IMR-90 (cell line): ENCODE data around the gene TGFB3. TPM values are rescaled to one million over a fixed set of nuclear protein-coding genes. Genes with fewer than 3 reads are reported as not detected.

Experiments
- ATAC-seq: fragments of 200-7000 bp; cut with Tn5 transposase; 2 replicates; pipeline ENCODE4 v1.9.1; 2020; ENCODE audit warnings: low read depth, mild to moderate bottlenecking, moderate library complexity
- BruUV-seq: library from RNA; stranded (reverse); fragments of 400-500 nt; replicated peaks from 2 replicates; lab custom pipeline; 2021; lab: Mats Ljungman, UMichigan
- CTCF ChIA-PET: fragments of 300-600 bp; formaldehyde crosslinking; extraction: SDS; loops from one replicate; lab custom pipeline; 2021; ENCODE audit warnings: antibody characterized with exemption; lab: Yijun Ruan, JAX
- POLR2A ChIA-PET: fragments of 300-600 bp; sonication (Branson Sonifier 250); formaldehyde crosslinking; loops from one replicate; lab custom pipeline; 2022; ENCODE audit warnings: antibody characterized with exemption; ENCODE audit not compliant: unreplicated experiment; lab: Charles Lee
- DNase-seq: peaks from one replicate; pipeline ENCODE4 v3.0.0; 2013
- H2AFZ ChIP-seq: replicated peaks from 2 replicates; pipeline ENCODE3; 2013; ENCODE audit warnings: low read length, mild to moderate bottlenecking; ENCODE audit not compliant: poor library complexity
- H2AK5ac ChIP-seq: 2 replicates; pipeline ENCODE4 v1.6.1; 2013; ENCODE audit warnings: low read depth, low read length, inconsistent platforms
- H2AK9ac ChIP-seq: replicated peaks from 2 replicates; pipeline ENCODE3; 2013; ENCODE audit warnings: mild to moderate bottlenecking, low read depth, low read length, moderate library complexity; ENCODE audit not compliant: poor library complexity
- H2BK120ac ChIP-seq: 2 replicates; pipeline ENCODE4 v1.6.1; 2013; ENCODE audit warnings: low read depth, low read length, inconsistent platforms
- H2BK15ac ChIP-seq: 3 replicates; pipeline ENCODE4 v1.6.1; 2013; ENCODE audit warnings: low read depth, low read length, inconsistent platforms
- H2BK20ac ChIP-seq: 2 replicates; pipeline ENCODE4 v1.6.1; 2013; ENCODE audit warnings: low read depth, mild to moderate bottlenecking, inconsistent platforms, low read length, moderate library complexity
- H2BK5ac ChIP-seq: 2 replicates; pipeline ENCODE4 v1.6.1; 2013; ENCODE audit warnings: mild to moderate bottlenecking, low read depth, low read length, inconsistent platforms; ENCODE audit not compliant: poor library complexity, severe bottlenecking
- H3K14ac ChIP-seq: replicated peaks from 2 replicates; pipeline ENCODE4 v1.6.1; 2013; ENCODE audit warnings: low read depth, low read length, inconsistent platforms
- H3K18ac ChIP-seq: 2 replicates; pipeline ENCODE4 v1.6.1; 2013; ENCODE audit warnings: low read depth, low read length, control low read depth
- H3K23ac ChIP-seq: 2 replicates; pipeline ENCODE4 v1.6.1; 2013; ENCODE audit warnings: low read depth, low read length, inconsistent platforms
- H3K27ac ChIP-seq: 2 replicates; pipeline ENCODE4 v1.5.1; 2013; ENCODE audit warnings: mild to moderate bottlenecking, control low read depth, low read length; ENCODE audit not compliant: insufficient read depth
- H3K27me3 ChIP-seq: 2 replicates; pipeline ENCODE4 v1.6.1; 2013; ENCODE audit warnings: low read length; ENCODE audit not compliant: control insufficient read depth, insufficient read depth
- H3K36me3 ChIP-seq: 2 replicates; pipeline ENCODE4 v1.6.1; 2013; ENCODE audit warnings: low read length, mixed read lengths; ENCODE audit not compliant: control insufficient read depth, insufficient read depth
- H3K4ac ChIP-seq: 2 replicates; pipeline ENCODE4 v1.6.1; 2013; ENCODE audit warnings: low read depth, low read length, inconsistent platforms
- H3K4me1 ChIP-seq: 2 replicates; pipeline ENCODE4 v1.6.1; 2013; ENCODE audit warnings: low read length, mixed read lengths; ENCODE audit not compliant: control insufficient read depth, insufficient read depth
- H3K4me2 ChIP-seq: 2 replicates; pipeline ENCODE4 v1.6.1; 2013; ENCODE audit warnings: low read depth, mild to moderate bottlenecking, control low read depth, low read length, moderate library complexity
- H3K4me3 ChIP-seq: 2 replicates; pipeline ENCODE4 v1.5.1; 2013; ENCODE audit warnings: low read depth, mild to moderate bottlenecking, control low read depth, low read length, moderate library complexity; ENCODE audit not compliant: insufficient read depth
- H3K56ac ChIP-seq: 2 replicates; pipeline ENCODE4 v1.6.1; 2013; ENCODE audit warnings: low read length, inconsistent platforms; ENCODE audit not compliant: insufficient read depth; ENCODE audit errors: extremely low read depth
- H3K79me1 ChIP-seq, 2 experiments: 2 replicates each; pipeline ENCODE4 v1.6.1; 2013; ENCODE audit warnings: low read length in 2 of 2, inconsistent platforms in 1 of 2, low read depth in 1 of 2
- H3K9ac ChIP-seq: 2 replicates; pipeline ENCODE4 v1.6.1; 2013; ENCODE audit warnings: low read depth, low read length, control low read depth
- H3K9me1 ChIP-seq: 2 replicates; pipeline ENCODE4 v1.6.1; 2013; ENCODE audit warnings: low read length, inconsistent platforms; ENCODE audit not compliant: insufficient read depth
- H3K9me3 ChIP-seq: 2 replicates; pipeline ENCODE4 v1.6.1; 2013; ENCODE audit warnings: low read length; ENCODE audit not compliant: control insufficient read depth, insufficient read depth
- H4K20me1 ChIP-seq: 2 replicates; pipeline ENCODE4 v1.6.1; 2013; ENCODE audit warnings: low read length, inconsistent platforms; ENCODE audit not compliant: insufficient read depth
- H4K5ac ChIP-seq: 2 replicates; pipeline ENCODE4 v1.6.1; 2013; ENCODE audit warnings: mild to moderate bottlenecking, low read depth, low read length, control low read depth
- H4K8ac ChIP-seq, 2 experiments: 2 replicates each; pipeline ENCODE4 v1.6.1; 2013; ENCODE audit warnings: low read depth in 2 of 2, low read length in 2 of 2, control low read depth in 1 of 2, inconsistent platforms in 1 of 2
- H4K91ac ChIP-seq: 2 replicates; pipeline ENCODE4 v1.6.1; 2013; ENCODE audit warnings: low read depth, low read length, inconsistent platforms; ENCODE audit not compliant: insufficient read depth
- CHD1 ChIP-seq: IDR thresholded peaks from 2 replicates; pipeline ENCODE4 v1.6.1; 2012; ENCODE audit warnings: low read depth, low read length, improper control_type of control experiment
- FOS ChIP-seq: fragments of 150-350 bp; IDR thresholded peaks from 2 replicates; pipeline ENCODE4 v1.6.1; 2016; ENCODE audit warnings: low read depth, low read length
- NFE2L2 ChIP-seq: fragments of 150-350 bp; IDR thresholded peaks from 2 replicates; pipeline ENCODE4 v1.6.1; 2016; ENCODE audit warnings: low read depth, mild to moderate bottlenecking, low read length
- WGBS, 2 experiments: methylation state at CpG; one replicate each; pipeline versions ENCODE4 v1.1.5 to v1.1.7; 2013; ENCODE audit warnings: missing lambda C conversion rate in 2 of 2; ENCODE audit not compliant: insufficient read length in 1 of 2; ENCODE audit errors: extremely low coverage in 2 of 2; 5-methylcytosine and 5-hydroxymethylcytosine counted together
- dilution Hi-C: fragments of 300-500 bp; cut with HindIII; formaldehyde crosslinking; loops from one replicate; pipeline ENCODE4 v1.14.3; 2018; ENCODE audit warnings: low sequenced_read_pairs; ENCODE audit not compliant: unreplicated experiment
- in situ Hi-C: fragments of 300-500 bp; cut with MboI; formaldehyde crosslinking; loops from 3 replicates; pipeline ENCODE4 v1.14.3; 2019; ENCODE audit warnings: low sequenced_read_pairs, inconsistent platforms, mixed read lengths
- intact Hi-C: fragments of 100-400 bp; cut with micrococcal nuclease; formaldehyde crosslinking; loops from 2 replicates; pipeline ENCODE4 v1.10.0; 2022
- polyA plus RNA-seq, 3 experiments: library from polyadenylated mRNA; depleted of rRNA; stranded (reverse); fragments of >200 nt; gene quantifications; 2 replicates each; pipeline ENCODE4 v1.2.3, GENCODE V29; 2012; ENCODE audit warnings: low replicate concordance in 1 of 3
- total RNA-seq: library from RNA; depleted of rRNA; stranded (reverse); fragments of >200 nt; gene quantifications from 2 replicates; pipeline ENCODE4 v1.2.3, GENCODE V29; 2012; rRNA removed
- TF ChIP-seq, protein P1 (sequence below): fragments of 150-350 bp; IDR thresholded peaks from 2 replicates; pipeline ENCODE4 v1.6.1; 2016; ENCODE audit warnings: low read depth, mild to moderate bottlenecking, low read length, moderate library complexity, borderline replicate concordance

Gene TGFB3
- total and polyA plus RNA-seq, 2 of the 4 experiments (the other 2 are of a cell fraction): 2.2 to 4.3 TPM

DNA sequence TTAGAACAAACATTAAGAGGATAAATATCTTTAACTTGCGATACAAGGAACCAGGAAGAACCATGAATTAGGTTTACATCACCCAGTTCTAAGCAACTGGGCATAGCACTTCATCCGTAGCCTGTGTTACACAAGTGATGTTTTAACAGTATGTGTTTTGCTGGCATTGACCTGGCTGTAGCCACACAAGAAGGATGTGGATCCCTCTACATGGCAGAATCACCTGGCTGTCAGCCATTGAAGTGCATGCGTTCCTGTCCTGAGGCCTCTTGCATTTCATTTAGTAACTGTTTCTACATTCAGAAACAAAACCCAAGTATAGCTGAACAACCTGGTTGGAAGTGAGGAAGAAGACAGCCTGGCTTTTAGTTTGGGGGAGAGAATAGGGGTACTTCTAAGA lies 72.2 kb downstream of the TGFB3 start:
- no peaks in the 10 kb centered on the region for H4K20me1 ChIP-seq
- intact Hi-C loops: loop anchor here (10.0 kb wide), 1 partner anchor 475 kb away; no protein-coding TSS in a partner anchor
- H3K9me1 ChIP-seq: no peaks in the 10 kb centered on the region
- no peak overlapping the region for H4K5ac ChIP-seq
- H3K4me2 ChIP-seq: no peak overlapping the region
- no peaks in the 10 kb centered on the region for H3K79me1 ChIP-seq
- no peak overlapping the region for H4K91ac ChIP-seq
- no peak overlapping the region for H3K27ac ChIP-seq
- H2BK20ac ChIP-seq: no peak overlapping the region
- no peak overlapping the region for H2AK5ac ChIP-seq
- H3K27me3 ChIP-seq: no peaks in the 10 kb centered on the region
- in situ Hi-C loops: no loop called here
- H3K4ac ChIP-seq: no peak overlapping the region
- no peak overlapping the region for H3K14ac ChIP-seq
- no peak overlapping the region for H2BK120ac ChIP-seq
- no peak overlapping the region for H3K4me3 ChIP-seq
- dilution Hi-C loops: no loop called here
- H2AK9ac ChIP-seq: no peak overlapping the region
- ATAC-seq (no peak), DNase-seq (no peak)
- no peak for TF ChIP-seq FOS
- TF ChIP-seq CHD1: no peak
- no peak for TF ChIP-seq NFE2L2
- TF ChIP-seq, protein P1, sequence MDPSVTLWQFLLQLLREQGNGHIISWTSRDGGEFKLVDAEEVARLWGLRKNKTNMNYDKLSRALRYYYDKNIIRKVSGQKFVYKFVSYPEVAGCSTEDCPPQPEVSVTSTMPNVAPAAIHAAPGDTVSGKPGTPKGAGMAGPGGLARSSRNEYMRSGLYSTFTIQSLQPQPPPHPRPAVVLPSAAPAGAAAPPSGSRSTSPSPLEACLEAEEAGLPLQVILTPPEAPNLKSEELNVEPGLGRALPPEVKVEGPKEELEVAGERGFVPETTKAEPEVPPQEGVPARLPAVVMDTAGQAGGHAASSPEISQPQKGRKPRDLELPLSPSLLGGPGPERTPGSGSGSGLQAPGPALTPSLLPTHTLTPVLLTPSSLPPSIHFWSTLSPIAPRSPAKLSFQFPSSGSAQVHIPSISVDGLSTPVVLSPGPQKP: no peak
- POLR2A ChIA-PET: no interaction called here
- no TSS peak for BruUV-seq
- no peak overlapping the region for H3K18ac ChIP-seq
- H3K56ac ChIP-seq: no peak overlapping the region
- no CpG with 5 or more reads among the region's 3 CpGs for WGBS, 2 experiments
- H3K9ac ChIP-seq: no peak overlapping the region
- no peak overlapping the region for H4K8ac ChIP-seq
- no peak overlapping the region for H2BK5ac ChIP-seq
- no peaks in the 10 kb centered on the region for H3K9me3 ChIP-seq
- CTCF ChIA-PET: no interaction called here
- H3K36me3 ChIP-seq: peaks cover 2% of the 10 kb centered on the region; the same call in 1 of the 2 replicates
- H3K23ac ChIP-seq: no peak overlapping the region
- H3K4me1 ChIP-seq: peaks cover 2% of the 10 kb centered on the region; the same call in 1 of the 2 replicates
- H2AFZ ChIP-seq: no peak overlapping the region
- H2BK15ac ChIP-seq: no peak overlapping the region

Other genes with a start within 250 kb of the TGFB3 start
- gene IFT43, start 3.8 kb upstream of the TGFB3 start, total RNA-seq: 29.4 and 41.4 TPM in 2 replicates
- 41.4 and 43.2 TPM in 2 replicates for gene IFT43, start 3.8 kb upstream of the TGFB3 start, polyA plus RNA-seq (2012; rRNA removed)
- gene GPATCH2L, start 169.9 kb upstream of the TGFB3 start, total RNA-seq: 51.4 and 58.6 TPM in 2 replicates
- 12.9 and 15.6 TPM in 2 replicates for gene GPATCH2L, start 169.9 kb upstream of the TGFB3 start, polyA plus RNA-seq (2012; rRNA removed)